Prostate gland (tissue), 2 donors: ENCODE results near the gene MAP4K1.

Source experiments
- POLR2A ChIP-seq: fragments of 450-650 bp; IDR thresholded peaks from one replicate; pipeline ENCODE4 v1.6.1; 2016; ENCODE audit warnings: antibody characterized with exemption, mild to moderate bottlenecking
- TF ChIP-seq, protein P1 (sequence below), 4 experiments: fragments of 200-600 bp in 2 of 4; fragments of 450-650 bp in 2 of 4; sonication (generic) in 2 of 4; IDR thresholded peaks; 1 replicate in 3 of 4; 2 replicates in 1 of 4; pipeline ENCODE4 v1.5.1; 2016 to 2019; ENCODE audit warnings: antibody characterized with exemption in 4 of 4, mild to moderate bottlenecking in 2 of 4, moderate library complexity in 2 of 4

DNA sequence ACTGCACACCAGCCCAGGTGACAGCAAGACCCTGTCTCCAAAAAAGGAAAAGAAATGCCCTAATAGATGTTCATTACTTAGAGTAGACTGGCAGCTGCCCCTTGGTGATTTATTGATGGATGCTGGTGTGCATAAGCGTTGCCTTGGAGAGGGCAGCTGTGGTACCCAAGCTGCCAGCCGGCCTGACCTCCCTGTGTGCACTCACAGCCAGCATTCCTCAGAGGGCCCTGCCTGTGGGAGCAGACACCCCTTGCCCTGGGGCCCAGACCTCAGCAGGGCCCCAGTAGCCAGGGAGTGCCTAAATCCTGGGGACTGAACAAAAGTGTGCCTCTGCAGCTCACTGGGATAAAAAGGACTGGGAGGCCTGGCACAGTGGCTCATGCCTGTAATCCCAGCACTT is 21.9 kb upstream of the MAP4K1 start:
- TF ChIP-seq, protein P1, sequence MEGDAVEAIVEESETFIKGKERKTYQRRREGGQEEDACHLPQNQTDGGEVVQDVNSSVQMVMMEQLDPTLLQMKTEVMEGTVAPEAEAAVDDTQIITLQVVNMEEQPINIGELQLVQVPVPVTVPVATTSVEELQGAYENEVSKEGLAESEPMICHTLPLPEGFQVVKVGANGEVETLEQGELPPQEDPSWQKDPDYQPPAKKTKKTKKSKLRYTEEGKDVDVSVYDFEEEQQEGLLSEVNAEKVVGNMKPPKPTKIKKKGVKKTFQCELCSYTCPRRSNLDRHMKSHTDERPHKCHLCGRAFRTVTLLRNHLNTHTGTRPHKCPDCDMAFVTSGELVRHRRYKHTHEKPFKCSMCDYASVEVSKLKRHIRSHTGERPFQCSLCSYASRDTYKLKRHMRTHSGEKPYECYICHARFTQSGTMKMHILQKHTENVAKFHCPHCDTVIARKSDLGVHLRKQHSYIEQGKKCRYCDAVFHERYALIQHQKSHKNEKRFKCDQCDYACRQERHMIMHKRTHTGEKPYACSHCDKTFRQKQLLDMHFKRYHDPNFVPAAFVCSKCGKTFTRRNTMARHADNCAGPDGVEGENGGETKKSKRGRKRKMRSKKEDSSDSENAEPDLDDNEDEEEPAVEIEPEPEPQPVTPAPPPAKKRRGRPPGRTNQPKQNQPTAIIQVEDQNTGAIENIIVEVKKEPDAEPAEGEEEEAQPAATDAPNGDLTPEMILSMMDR (IDR thresholded peaks at IDR 0.05) = no peak
- no peak for TF ChIP-seq POLR2A
